ENCODE results near the gene POLR3A.
"Not testable (repeated sequence)": the region's sequence is repeated elsewhere in the genome, so short reads cannot be mapped to it uniquely, and the experiment has no call there.

The POLR3A gene

GRCh38 chr10:78023741-78024140 is 5.6 kb downstream of the POLR3A start:
- DNase-seq (ENCODE audit: low read depth in 1 of 2, low spot score in 1 of 2), result no peak

- DNase-seq (ENCODE audit: low read depth in 1 of 2, low spot score in 1 of 2), result no peak
These were observed 8.1 kb downstream of the POLR3A start for GRCh38 chr10:78021201-78021600.

- no peak for DNase-seq (ENCODE audit: low read depth in 1 of 2, low spot score in 1 of 2)
These were observed 10.1 kb downstream of the POLR3A start for GRCh38 chr10:78019264-78019663.

- DNase-seq (ENCODE audit: low read depth in 1 of 2, low spot score in 1 of 2), result no peak
These were observed 11.5 kb downstream of the POLR3A start for GRCh38 chr10:78017856-78018255.

- DNase-seq (ENCODE audit: low read depth in 1 of 2, low spot score in 1 of 2), result no peak
These were observed 13.8 kb downstream of the POLR3A start for GRCh38 chr10:78015546-78015945.

- no peak for DNase-seq (ENCODE audit: low read depth in 1 of 2, low spot score in 1 of 2)
These were observed 15.8 kb downstream of the POLR3A start for GRCh38 chr10:78013564-78013963.

GRCh38 chr10:78011065-78011464 is 18.2 kb downstream of the POLR3A start:
- DNase-seq (ENCODE audit: low read depth in 1 of 2, low spot score in 1 of 2), result no peak

- DNase-seq (ENCODE audit: low read depth in 1 of 2, low spot score in 1 of 2), result no peak
These were observed 19.0 kb downstream of the POLR3A start for GRCh38 chr10:78010278-78010677.

GRCh38 chr10:78009662-78010061 is 19.7 kb downstream of the POLR3A start:
- no peak for DNase-seq (ENCODE audit: low read depth in 1 of 2, low spot score in 1 of 2)

- DNase-seq (ENCODE audit: low read depth in 1 of 2, low spot score in 1 of 2), result no peak
These were observed 22.1 kb downstream of the POLR3A start for GRCh38 chr10:78007172-78007571.

GRCh38 chr10:78004215-78005026 is 24.9 kb downstream of the POLR3A start:
- DNase-seq (ENCODE audit: low read depth in 1 of 2, low spot score in 1 of 2), result no peak

- no peak for DNase-seq (ENCODE audit: low read depth in 1 of 2, low spot score in 1 of 2)
These were observed 26.6 kb downstream of the POLR3A start for GRCh38 chr10:78002541-78003288.

- DNase-seq (ENCODE audit: low read depth in 1 of 2, low spot score in 1 of 2), result no peak
These were observed 28.3 kb downstream of the POLR3A start for GRCh38 chr10:78000956-78001472.

GRCh38 chr10:78000206-78000605 is 29.1 kb downstream of the POLR3A start:
- DNase-seq (ENCODE audit: low read depth in 1 of 2, low spot score in 1 of 2), result no peak

- DNase-seq (ENCODE audit: low read depth in 1 of 2, low spot score in 1 of 2), result not testable (repeated sequence)
These were observed 30.5 kb downstream of the POLR3A start for GRCh38 chr10:77998780-77999179.

GRCh38 chr10:77993620-77994019 is 35.7 kb downstream of the POLR3A start:
- no peak for DNase-seq (ENCODE audit: low read depth in 1 of 2, low spot score in 1 of 2)

GRCh38 chr10:77989081-77989724 is 40.1 kb downstream of the POLR3A start:
- DNase-seq (ENCODE audit: low read depth in 1 of 2, low spot score in 1 of 2), result no peak

GRCh38 chr10:77987671-77988255 is 41.6 kb downstream of the POLR3A start:
- no peak for DNase-seq (ENCODE audit: low read depth in 1 of 2, low spot score in 1 of 2)

- no peak for DNase-seq (ENCODE audit: low read depth in 1 of 2, low spot score in 1 of 2)
These were observed 44.3 kb downstream of the POLR3A start for GRCh38 chr10:77984986-77985385.

GRCh38 chr10:77983384-77984341 is 45.7 kb downstream of the POLR3A start:
- DNase-seq (ENCODE audit: low read depth in 1 of 2, low spot score in 1 of 2), result no peak

Measured in activated CD4-positive, alpha-beta T cell treated with anti-CD3 and anti-CD28 coated beads, Interleukin-2, amount 50 U/mL, for 24 hours (primary cell).